SU-DHL-6 (cell line): ENCODE measurements around the gene COL23A1.

ENCODE experiments used
- EZH2phosphoT487 ChIP-seq: fragments of 200-600 bp; sonication (generic), shearing (Covaris generic); conservative IDR thresholded peaks from 2 replicates; pipeline ENCODE4 v1.6.1; 2018; ENCODE audit warnings: mild to moderate bottlenecking, antibody characterized with exemption, low read length, moderate library complexity, mixed read lengths
- TF ChIP-seq, protein P1 (sequence below): fragments of 200-600 bp; sonication (generic); IDR thresholded peaks from one replicate; pipeline ENCODE4 v1.5.1; 2017; ENCODE audit warnings: antibody characterized with exemption, mild to moderate bottlenecking, low read length, moderate library complexity; ENCODE audit not compliant: insufficient read depth, poor library complexity, severe bottlenecking

- TF ChIP-seq, protein P1, sequence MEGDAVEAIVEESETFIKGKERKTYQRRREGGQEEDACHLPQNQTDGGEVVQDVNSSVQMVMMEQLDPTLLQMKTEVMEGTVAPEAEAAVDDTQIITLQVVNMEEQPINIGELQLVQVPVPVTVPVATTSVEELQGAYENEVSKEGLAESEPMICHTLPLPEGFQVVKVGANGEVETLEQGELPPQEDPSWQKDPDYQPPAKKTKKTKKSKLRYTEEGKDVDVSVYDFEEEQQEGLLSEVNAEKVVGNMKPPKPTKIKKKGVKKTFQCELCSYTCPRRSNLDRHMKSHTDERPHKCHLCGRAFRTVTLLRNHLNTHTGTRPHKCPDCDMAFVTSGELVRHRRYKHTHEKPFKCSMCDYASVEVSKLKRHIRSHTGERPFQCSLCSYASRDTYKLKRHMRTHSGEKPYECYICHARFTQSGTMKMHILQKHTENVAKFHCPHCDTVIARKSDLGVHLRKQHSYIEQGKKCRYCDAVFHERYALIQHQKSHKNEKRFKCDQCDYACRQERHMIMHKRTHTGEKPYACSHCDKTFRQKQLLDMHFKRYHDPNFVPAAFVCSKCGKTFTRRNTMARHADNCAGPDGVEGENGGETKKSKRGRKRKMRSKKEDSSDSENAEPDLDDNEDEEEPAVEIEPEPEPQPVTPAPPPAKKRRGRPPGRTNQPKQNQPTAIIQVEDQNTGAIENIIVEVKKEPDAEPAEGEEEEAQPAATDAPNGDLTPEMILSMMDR, result no peak
- TF ChIP-seq EZH2phosphoT487, result no peak
Measured at GRCh38 chr5:178204935-178205748, 385.1 kb downstream of the COL23A1 start.
